ENCODE measurements around the gene ABCA13. TPM values are rescaled to one million over a fixed set of nuclear protein-coding genes. Genes with fewer than 3 reads are reported as not detected.

Gene ABCA13
- total RNA-seq, 1 experiment from 2014 or later = not detected

Other genes starting within 250 kb of the ABCA13 start
- 0.05 TPM in 1 of 2 replicates, not detected in the other for gene PKD1L1, start 223.0 kb upstream of the ABCA13 start, total RNA-seq (2014; rRNA removed; shearing (Covaris generic))
- gene HUS1, start 191.8 kb upstream of the ABCA13 start, total RNA-seq (2014; rRNA removed; shearing (Covaris generic)) = 22.1 and 28.2 TPM in 2 replicates
- gene SUN3, start 142.4 kb upstream of the ABCA13 start, total RNA-seq (2014; rRNA removed; shearing (Covaris generic)) = not detected in 2 replicates
- 0.12 TPM in 1 of 2 replicates, not detected in the other for gene C7orf57, start 135.9 kb upstream of the ABCA13 start, total RNA-seq (2014; rRNA removed; shearing (Covaris generic))
- gene UPP1, start 82.2 kb upstream of the ABCA13 start, total RNA-seq (2014; rRNA removed; shearing (Covaris generic)) = 97.2 and 106 TPM in 2 replicates